ENCODE measurements around the gene C11orf42.

GRCh38 chr11:6237266-6237665 is 31.9 kb downstream of the C11orf42 start:
- no peak for TF ChIP-seq EZH2 (IDR thresholded peaks at IDR 0.05; ENCODE audit: low read length, unreplicated experiment)
- TF ChIP-seq, protein P1, sequence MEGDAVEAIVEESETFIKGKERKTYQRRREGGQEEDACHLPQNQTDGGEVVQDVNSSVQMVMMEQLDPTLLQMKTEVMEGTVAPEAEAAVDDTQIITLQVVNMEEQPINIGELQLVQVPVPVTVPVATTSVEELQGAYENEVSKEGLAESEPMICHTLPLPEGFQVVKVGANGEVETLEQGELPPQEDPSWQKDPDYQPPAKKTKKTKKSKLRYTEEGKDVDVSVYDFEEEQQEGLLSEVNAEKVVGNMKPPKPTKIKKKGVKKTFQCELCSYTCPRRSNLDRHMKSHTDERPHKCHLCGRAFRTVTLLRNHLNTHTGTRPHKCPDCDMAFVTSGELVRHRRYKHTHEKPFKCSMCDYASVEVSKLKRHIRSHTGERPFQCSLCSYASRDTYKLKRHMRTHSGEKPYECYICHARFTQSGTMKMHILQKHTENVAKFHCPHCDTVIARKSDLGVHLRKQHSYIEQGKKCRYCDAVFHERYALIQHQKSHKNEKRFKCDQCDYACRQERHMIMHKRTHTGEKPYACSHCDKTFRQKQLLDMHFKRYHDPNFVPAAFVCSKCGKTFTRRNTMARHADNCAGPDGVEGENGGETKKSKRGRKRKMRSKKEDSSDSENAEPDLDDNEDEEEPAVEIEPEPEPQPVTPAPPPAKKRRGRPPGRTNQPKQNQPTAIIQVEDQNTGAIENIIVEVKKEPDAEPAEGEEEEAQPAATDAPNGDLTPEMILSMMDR (conservative IDR thresholded peaks at IDR 0.05; ENCODE audit: low read depth, low read length), result no peak
- no peak for TF ChIP-seq EZH2phosphoT487 (IDR thresholded peaks at IDR 0.05; ENCODE audit: borderline replicate concordance, low read length)

All from PC-3 (cell line).